ENCODE results near the gene RGS3.
"Not testable (repeated sequence)": the region's sequence is repeated elsewhere in the genome, so short reads cannot be mapped to it uniquely, and the experiment has no call there.

The RGS3 gene

DNA sequence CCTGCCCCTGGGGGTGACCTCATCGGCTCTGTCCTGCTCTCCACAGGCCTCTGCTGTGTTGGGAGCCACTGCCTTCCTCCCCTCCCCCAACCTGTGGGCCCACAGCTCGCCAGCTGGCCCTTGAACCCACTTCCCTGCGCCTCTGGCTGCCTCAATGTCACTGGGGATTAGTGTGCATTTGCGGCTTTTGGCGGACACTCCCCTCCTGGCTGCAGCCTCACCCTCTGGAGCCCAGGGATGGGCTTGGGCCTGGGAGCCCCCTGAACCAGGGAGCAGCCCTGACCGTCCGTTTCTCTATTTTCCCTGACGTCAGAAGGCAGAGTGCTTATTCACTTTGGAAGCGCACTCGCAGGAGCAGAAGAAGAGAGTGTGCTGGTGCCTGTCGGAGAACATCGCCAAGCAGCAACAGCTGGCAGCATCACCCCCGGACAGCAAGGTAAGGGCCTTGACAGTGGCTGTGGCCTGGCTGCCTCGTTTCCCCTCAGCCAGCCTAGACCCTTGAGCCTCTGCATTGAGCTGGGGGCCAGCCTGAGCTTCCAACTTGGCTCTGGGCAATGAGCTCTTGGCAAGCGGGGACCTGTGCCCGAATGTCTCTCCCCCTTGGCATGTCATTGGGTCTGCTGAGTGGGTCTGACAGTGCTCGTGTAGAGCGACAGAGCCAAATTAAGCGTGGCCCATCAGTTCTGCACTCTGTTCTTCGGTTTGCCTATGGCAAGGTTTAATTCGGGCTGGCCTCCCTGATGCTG lies 73.1 kb downstream of the RGS3 start:
- in situ Hi-C loops (cut with MboI; ENCODE audit: low pct_unique_long_range_greater_than_20kb, low sequenced_read_pairs) = no loop called here
- DNase-seq = no peak

GRCh38 chr9:113537229-113537810 lies 73.8 kb downstream of the RGS3 start:
- no peak for DNase-seq
- in situ Hi-C loops (cut with MboI; ENCODE audit: low pct_unique_long_range_greater_than_20kb, low sequenced_read_pairs) = no loop called here

DNA sequence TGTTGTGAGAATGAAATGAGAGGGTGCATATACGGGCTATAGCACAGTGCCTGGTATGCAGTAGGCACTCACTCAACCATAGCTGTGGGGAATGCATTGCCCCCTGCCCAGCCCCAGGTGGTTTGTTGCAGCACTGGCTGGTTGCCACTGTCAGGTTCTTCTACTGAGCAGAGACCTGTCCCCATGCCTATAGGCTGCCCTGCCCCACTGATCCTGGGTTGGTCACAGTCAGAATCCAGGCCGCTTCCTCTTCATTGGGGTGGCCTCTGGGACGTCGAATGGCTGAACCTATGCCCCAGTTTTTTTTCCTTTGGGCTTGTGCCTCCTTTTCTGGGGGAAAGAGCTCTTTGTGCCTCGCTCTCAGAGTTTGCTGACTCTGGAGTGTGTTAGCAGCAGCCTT lies 74.6 kb downstream of the RGS3 start:
- in situ Hi-C loops (cut with MboI; ENCODE audit: low pct_unique_long_range_greater_than_20kb, low sequenced_read_pairs) = no loop called here
- DNase-seq = no peak

DNA sequence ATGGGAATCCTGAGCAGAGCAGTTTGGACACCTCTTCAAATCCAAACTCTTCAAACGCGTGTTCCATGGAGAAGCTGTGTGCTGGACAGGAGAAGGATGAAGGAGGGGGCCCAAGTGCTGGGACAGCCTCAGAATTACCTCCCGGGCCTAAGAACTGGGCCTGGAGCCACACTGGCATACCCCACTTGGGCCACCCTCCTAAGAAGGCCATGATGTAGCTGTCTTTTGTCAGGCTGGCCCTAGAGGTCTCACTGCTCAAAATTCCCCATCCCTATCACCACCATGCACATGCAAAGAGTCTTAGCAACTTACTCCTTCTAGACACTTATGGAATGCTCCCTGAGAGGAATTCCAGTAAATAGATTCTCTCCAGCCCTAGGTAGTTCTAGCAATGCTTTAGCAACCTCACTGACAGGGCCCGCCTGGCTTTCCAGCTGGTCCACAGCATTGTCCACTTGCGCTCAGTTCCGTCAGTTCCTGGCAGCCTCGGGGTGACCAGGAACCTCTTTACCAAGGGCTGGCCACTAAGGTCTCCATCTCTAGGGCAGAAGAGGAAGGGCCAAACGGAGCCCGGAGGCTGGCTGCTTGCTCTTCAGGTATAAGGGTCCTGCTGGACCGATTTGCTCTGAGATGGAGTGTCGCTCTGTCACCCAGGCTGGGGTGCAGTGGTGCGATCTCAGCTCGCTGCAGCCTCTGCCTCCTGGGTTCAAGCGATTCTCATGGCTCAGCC lies 75.3 kb downstream of the RGS3 start:
- in situ Hi-C loops (cut with MboI; ENCODE audit: low pct_unique_long_range_greater_than_20kb, low sequenced_read_pairs) = no loop called here
- no peak for DNase-seq

DNA sequence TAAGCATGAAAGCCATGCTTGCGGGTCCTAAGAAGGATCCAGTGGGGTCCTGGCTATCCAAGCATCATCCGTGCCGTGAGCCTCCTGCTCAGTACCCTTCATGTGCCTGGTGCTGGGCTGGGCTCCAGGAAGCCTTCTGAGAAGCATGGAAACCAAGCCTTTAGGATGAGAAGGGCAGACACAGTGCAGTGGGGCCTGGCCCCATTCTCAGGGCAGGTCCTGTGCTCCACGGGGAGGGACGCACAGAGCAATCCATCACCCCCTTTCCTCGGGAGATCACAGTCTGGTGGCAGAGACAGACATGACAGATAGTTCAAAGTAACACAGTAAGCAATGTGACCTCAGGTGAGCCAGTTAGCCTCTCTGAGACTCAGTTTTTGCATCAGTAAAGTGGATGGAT lies 76.9 kb downstream of the RGS3 start:
- DNase-seq = no peak
- in situ Hi-C loops (cut with MboI; ENCODE audit: low pct_unique_long_range_greater_than_20kb, low sequenced_read_pairs) = no loop called here

DNA sequence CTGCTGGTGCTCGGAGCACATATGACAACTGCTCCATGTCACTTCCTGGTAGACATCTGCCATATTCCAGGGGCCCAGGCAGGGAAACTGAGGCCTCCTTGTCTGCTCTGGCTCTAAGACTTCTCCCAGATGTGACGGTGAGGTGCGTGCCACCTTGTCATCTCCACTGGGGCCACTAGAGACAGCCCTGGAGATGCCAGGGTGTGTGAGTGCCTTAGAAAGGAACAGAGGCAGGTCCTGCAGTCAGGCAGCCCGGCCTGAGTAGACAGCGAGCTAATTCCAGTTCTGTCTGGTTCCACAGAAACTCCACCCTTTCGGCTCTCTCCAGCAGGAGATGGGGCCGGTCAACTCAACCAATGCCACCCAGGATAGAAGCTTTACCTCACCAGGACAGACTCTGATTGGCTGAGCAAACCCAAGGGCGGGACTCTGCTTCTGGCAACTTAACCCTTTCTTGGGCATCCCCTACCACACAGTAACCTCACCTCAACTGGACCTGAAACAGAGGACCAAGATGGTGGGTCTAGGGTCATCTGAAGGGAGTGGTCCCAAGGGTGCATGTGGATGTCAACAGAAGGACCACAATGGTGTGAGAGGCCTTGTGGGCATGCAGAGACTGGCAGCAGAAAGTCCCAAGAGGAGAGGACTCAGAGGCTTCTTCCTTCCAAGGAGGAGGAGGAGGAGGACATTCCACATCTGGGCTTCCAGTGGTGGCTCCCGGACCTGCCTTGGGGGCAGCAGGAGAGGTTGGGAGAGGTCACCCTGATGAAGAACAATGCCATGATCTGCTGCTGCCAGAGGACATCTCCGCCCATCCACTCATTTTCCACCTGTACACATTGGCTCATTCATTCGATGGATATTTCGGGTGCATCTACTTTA lies 77.7 kb downstream of the RGS3 start:
- in situ Hi-C loops (cut with MboI; ENCODE audit: low pct_unique_long_range_greater_than_20kb, low sequenced_read_pairs) = no loop called here

GRCh38 chr9:113542006-113542405 lies 78.5 kb downstream of the RGS3 start:
- in situ Hi-C loops (cut with MboI; ENCODE audit: low pct_unique_long_range_greater_than_20kb, low sequenced_read_pairs) = no loop called here
- DNase-seq = no peak

More for the DNA sequence above, 77.7 kb downstream of the RGS3 start:
- peak; percentile 19 for DNase-seq

- in situ Hi-C loops (cut with MboI; ENCODE audit: low pct_unique_long_range_greater_than_20kb, low sequenced_read_pairs) = no loop called here
- no peak for DNase-seq
Observed at GRCh38 chr9:113542741-113543140, 79.2 kb downstream of the RGS3 start.

DNA sequence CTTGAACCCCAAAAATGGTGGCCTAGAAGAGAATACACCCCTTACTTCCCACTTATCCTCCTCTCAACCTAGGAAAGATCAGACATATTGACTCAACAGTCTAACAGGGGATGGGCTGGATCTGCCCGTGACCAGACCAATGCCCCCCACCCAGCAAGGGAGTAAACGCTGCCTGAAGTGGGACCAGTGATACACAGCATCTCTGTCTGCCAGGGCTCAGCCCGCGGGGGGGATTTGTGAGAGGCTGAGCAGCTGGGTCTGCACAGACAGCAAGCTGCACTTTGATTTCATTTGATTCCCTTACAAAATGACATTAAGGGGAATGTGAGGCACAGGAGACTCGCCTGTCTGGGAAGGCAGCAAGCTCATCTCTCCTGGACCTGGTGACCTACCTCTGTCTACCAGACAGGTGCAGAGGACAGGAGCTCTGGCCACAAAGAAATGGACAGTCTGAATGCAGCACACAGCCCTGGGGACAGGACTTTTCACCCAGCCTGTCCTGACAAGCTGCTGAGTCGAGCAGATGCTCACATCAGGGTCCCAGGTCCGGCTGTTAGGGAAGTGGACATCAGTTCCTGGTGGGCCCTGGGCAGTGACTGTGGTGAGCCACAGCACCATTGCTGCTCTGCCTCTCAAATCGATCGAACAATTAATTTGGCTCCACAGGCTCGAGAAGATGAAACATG lies 79.9 kb downstream of the RGS3 start:
- in situ Hi-C loops (cut with MboI; ENCODE audit: low pct_unique_long_range_greater_than_20kb, low sequenced_read_pairs) = no loop called here
- DNase-seq = no peak

GRCh38 chr9:113543982-113544303 lies 80.4 kb downstream of the RGS3 start:
- no peak for DNase-seq
- in situ Hi-C loops (cut with MboI; ENCODE audit: low pct_unique_long_range_greater_than_20kb, low sequenced_read_pairs) = no loop called here

DNA sequence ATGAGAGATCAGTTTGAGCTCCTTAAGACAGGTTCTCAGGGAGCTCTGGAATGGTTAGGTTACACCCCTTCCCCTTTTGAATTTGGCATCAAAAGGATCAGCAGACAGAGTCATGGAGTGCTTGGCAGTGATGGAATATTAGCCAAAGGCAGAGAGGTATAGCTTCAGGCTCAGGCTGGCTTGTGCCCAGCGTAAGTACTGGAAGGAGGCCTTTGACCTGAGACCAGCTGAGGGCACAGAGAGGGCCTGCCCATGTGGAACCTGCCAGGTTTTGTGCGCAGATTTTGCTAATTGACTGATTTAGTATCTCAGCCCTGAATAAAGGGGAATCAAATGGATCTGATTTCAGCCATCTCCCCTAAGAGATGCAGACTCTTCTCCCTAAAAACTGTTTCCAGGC lies 81.5 kb downstream of the RGS3 start:
- in situ Hi-C loops (cut with MboI; ENCODE audit: low pct_unique_long_range_greater_than_20kb, low sequenced_read_pairs) = no loop called here
- no peak for DNase-seq

GRCh38 chr9:113546566-113546965 lies 83.0 kb downstream of the RGS3 start:
- in situ Hi-C loops (cut with MboI; ENCODE audit: low pct_unique_long_range_greater_than_20kb, low sequenced_read_pairs) = no loop called here
- DNase-seq = no peak

- DNase-seq = no peak
- in situ Hi-C loops (cut with MboI; ENCODE audit: low pct_unique_long_range_greater_than_20kb, low sequenced_read_pairs) = no loop called here
Observed at GRCh38 chr9:113547501-113547900, 84.0 kb downstream of the RGS3 start.

DNA sequence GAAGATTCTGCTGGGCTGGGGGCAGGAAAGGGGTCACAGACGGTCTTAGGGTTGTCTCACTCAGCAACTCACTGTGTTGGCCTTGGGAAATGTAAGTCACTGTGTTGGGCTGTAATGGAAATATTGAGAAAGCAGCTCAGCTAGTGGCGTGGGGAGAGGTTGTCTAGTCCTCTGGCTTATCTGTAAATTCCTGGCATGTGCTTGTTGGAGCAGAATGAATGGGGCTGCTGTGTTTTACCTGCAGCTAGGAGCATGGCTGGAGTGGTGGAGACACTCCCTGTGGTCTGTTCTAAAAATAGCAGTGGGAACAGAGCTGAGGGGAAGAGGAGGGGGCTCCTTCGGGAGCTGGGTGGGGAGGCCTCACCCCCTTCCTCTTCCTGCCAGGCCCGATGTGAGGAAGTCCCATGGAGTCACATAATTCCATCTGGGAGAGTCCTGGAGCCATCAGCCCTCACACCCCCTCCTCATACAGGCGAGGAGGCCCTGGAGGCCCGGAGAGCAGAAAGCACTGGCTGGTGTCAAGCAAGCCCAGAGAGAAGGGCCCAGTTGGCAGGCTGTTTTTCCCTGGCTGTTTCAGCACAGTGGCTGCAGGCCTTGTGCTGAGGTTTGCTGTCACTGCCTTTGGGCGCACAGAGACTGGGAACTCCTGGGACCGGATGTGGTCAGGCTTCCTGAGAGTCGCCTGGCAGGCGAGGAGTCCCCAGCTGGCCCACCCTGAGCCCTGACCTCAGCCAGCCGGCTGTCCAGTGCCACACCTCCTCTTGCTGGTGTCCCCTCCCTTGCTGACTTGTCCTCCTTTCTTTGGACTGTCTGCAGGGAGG lies 84.9 kb downstream of the RGS3 start:
- peak; percentile 29 for DNase-seq
- in situ Hi-C loops (cut with MboI; ENCODE audit: low pct_unique_long_range_greater_than_20kb, low sequenced_read_pairs) = no loop called here

- in situ Hi-C loops (cut with MboI; ENCODE audit: low pct_unique_long_range_greater_than_20kb, low sequenced_read_pairs); DNase-seq: not testable (repeated sequence)
Observed at GRCh38 chr9:113549892-113550291, 86.4 kb downstream of the RGS3 start.

GRCh38 chr9:113556877-113557593 lies 93.5 kb downstream of the RGS3 start:
- no peak for DNase-seq
- in situ Hi-C loops (cut with MboI; ENCODE audit: low pct_unique_long_range_greater_than_20kb, low sequenced_read_pairs) = no loop called here

GRCh38 chr9:113558632-113559502 lies 95.3 kb downstream of the RGS3 start:
- DNase-seq = no peak
- in situ Hi-C loops (cut with MboI; ENCODE audit: low pct_unique_long_range_greater_than_20kb, low sequenced_read_pairs) = no loop called here
